Measurements from ENCODE around the gene SLC66A2.
"Not testable (repeated sequence)": the region's sequence is repeated elsewhere in the genome, so short reads cannot be mapped to it uniquely, and the experiment has no call there.

The SLC66A2 gene

GRCh38 chr18:79883461-79884293 is 67.8 kb downstream of the SLC66A2 start:
- in situ Hi-C loops (cut with MboI; ENCODE audit: low sequenced_read_pairs) = no loop called here

DNA sequence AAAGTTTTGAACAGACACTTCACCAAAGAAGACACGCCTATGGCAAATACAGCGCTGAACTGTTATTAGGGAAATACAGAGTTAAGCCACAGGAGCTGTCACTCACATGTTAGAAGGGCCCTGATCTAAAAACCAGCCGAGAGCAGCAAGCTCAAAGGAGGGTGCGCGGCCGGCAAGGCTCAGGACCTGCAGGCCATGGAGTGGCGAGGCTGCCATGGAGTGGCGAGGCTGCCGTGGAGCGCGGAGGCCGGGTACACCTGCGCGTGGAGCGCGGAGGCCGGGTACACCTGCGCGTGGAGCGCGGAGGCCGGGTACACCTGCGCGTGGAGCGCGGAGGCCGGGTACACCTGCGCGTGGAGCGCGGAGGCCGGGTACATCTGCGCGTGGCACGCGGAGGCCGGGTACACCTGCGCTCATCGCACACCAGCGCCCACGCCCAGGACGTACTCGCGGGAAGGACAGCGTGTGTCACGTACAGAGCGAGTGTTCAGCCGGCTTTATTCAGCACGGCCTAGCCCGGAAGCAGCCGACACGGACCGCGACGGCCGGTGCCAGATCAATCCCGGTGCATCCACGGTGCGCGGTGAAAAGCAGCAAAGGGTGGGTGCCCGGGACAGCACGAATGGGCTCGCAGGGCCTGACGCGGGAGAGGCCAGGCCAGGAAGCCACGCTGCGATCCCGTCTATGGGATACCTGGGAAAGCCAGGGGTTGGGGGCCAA is 68.8 kb downstream of the SLC66A2 start:
- in situ Hi-C loops (cut with MboI; ENCODE audit: low sequenced_read_pairs) = no loop called here

DNA sequence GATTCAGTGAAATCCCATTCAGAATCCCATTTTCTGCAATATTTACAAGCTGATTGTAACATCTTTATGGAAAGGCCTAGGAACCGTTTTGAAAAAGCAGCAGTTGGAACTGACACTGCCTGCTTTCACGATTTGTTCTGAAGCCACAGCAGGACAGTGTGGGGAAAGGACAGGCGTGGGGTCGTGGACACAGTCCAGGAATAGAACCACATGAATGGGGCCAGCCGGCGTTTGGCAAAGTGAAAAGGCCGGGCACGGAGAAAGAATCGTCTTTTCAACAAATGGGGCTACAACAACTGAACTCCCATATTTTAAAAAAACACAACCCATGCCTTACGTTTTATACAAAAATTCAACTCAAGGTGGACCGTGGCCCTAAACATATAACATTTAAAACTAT is 69.8 kb downstream of the SLC66A2 start:
- in situ Hi-C loops (cut with MboI; ENCODE audit: low sequenced_read_pairs) = no loop called here

DNA sequence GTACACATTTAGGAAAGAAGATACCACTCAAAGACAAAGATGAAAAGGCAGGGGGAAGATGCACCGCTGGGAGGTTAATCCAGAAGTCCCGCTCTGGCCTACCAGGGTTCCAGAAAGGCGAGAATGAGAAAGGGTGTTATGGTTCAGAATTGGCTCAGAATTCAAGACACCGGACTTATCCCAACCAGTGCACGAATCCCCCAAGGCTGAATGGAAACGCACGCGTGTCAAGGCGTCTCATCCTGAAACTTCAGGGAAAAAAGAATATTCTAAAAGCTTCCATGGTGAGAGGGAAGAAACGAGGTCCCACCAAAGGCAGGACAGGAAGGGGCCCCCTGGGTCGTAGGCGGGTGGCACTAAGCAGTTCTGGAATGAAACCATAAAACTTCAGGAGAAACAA is 71.9 kb downstream of the SLC66A2 start:
- in situ Hi-C loops (cut with MboI; ENCODE audit: low sequenced_read_pairs) = no loop called here

GRCh38 chr18:79878741-79879378 is 72.6 kb downstream of the SLC66A2 start:
- in situ Hi-C loops (cut with MboI; ENCODE audit: low sequenced_read_pairs) = no loop called here

DNA sequence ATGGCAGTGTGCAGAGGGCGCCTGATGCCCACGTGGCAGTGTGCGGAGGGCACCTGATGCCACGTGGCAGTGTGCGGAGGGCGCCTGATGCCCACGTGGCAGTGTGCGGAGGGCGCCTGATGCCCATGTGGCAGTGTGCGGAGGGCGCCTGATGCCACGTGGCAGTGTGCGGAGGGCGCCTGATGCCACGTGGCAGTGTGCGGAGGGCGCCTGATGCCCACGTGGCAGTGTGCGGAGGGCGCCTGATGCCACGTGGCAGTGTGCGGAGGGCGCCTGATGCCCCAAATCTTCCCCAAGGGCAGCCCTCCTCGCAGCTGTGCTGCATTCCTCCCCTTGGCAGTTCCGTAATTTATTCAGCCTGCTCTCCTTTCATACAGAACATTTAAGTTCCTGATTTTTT is 73.2 kb downstream of the SLC66A2 start:
- in situ Hi-C loops (cut with MboI; ENCODE audit: low sequenced_read_pairs) = not testable (repeated sequence)

DNA sequence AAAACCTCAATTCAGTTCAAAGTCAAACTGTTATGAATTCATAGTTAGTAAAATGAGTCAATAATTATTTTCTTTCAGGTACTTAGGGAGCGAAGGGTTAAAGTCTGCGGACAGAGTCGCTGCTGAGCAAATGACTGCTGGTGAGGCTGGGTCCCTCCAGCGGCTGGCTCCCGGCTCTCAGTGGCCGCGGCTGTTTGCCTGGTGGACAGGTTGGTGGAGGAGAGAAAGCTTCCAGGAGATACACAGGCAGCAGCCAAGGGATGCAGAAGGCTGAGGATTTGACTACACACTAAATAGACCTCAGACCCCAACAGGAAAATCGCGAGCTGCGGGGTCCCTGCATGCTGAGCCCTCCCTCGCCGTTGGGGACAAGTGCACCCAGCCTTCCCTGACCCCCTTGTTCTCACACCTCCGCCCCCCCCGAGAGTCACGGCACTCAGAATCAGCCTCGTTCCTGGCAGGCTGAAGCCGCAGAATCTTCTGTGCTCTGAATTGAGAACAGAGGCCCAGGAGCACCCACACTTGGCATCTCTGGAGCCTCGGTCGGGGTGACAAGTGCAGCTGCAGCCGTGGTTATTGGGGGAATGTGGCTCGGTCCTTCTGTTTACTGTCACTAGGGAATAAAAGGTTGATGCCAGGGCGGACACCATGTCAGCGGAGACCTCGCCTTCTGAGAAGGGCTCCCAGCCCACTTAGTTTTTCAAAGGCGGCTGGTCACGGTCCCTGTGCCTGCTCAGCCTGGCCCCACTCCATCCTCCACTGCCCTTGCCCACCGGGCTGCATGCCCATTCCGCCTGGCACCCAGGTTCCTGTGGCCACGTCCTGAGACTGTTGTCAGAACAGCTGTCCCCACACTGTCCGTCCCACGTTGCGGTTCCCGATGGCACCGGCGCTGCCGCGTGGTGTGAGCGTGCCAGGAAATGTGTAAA is 74.0 kb downstream of the SLC66A2 start:
- in situ Hi-C loops (cut with MboI; ENCODE audit: low sequenced_read_pairs) = no loop called here

DNA sequence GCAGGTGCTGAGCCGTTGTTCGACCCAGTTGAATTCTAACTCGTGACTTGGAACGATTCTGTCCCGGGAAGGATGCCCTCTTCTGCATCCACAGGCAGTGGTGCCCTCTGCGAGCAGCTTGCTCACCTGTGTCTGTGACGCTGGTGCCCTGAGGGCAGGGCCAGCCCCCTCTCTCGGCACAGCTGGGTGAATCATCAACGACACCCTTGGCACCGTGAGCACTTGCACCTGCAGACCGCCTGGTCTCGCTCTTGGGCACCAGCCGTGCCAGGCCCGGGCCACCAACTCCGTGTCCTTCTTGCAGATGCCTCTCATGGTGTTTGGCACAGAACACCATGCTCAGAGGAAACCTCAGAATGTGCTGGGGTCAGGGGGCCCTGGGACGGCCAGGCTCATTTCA is 75.0 kb downstream of the SLC66A2 start:
- in situ Hi-C loops (cut with MboI; ENCODE audit: low sequenced_read_pairs) = no loop called here

DNA sequence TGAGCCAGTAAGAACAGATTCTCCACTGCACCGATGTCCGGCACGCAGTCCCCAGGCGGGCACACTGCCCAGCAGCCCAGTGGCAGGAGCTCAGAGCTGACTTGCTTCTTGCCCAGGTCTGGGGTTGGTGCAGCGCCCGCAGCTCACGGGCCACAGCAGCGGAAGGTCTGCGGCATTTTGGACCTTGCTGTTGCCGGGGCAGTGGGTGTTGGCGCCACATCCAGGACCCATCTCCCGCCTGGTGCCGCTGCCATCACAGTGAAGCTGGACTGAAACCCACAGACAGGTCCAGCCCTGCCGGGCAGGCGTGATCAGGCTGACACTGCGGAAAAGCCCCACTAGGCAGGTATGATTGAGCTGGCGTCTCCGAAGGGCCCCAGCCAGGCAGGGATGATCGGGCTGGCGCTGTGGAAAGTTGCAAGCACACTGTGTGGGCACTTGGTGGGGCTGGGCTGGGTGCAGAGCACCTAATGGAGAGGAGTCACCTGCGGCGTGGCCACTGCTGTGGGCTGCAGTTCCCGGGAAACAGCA is 75.5 kb downstream of the SLC66A2 start:
- in situ Hi-C loops (cut with MboI; ENCODE audit: low sequenced_read_pairs) = no loop called here

- in situ Hi-C loops (cut with MboI; ENCODE audit: low sequenced_read_pairs) = no loop called here
Measured at GRCh38 chr18:79875531-79875919, 75.9 kb downstream of the SLC66A2 start.

GRCh38 chr18:79874553-79875530 is 76.6 kb downstream of the SLC66A2 start:
- in situ Hi-C loops (cut with MboI; ENCODE audit: low sequenced_read_pairs) = no loop called here

DNA sequence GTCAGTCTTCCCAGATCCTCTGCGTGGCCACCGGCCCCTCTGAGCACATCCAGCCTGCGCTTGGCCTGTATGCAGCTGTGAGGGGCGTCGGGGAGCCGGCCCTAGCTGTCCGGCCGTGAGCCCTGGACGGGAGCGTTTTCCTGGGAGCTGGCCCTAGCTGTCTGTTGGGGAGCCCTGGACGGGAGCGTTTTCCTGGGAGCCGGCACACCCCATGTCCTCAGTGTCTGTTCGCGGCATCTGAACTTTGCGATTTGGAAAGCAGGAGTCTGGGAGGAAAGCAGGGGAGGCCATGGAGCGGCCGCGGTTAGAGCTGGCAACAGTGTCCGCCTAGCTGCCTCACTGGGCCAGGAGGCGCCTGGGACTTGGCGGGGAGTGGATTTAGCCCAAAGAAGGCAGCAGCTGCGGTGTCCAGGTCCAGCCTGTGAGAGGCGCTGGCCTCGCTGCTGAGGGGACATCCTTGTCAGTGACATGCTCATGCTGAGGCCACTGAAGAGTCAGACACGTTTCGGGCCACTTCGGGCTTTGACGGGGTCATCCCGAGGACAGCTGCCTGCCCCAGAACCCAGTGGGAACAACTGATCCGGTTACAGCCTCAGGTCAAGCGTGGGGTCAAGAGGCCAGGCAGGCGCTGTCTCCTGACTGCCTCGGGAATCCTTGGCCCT is 77.9 kb downstream of the SLC66A2 start:
- in situ Hi-C loops (cut with MboI; ENCODE audit: low sequenced_read_pairs) = no loop called here

- in situ Hi-C loops (cut with MboI; ENCODE audit: low sequenced_read_pairs) = no loop called here
Measured at GRCh38 chr18:79872527-79873444, 78.7 kb downstream of the SLC66A2 start.

DNA sequence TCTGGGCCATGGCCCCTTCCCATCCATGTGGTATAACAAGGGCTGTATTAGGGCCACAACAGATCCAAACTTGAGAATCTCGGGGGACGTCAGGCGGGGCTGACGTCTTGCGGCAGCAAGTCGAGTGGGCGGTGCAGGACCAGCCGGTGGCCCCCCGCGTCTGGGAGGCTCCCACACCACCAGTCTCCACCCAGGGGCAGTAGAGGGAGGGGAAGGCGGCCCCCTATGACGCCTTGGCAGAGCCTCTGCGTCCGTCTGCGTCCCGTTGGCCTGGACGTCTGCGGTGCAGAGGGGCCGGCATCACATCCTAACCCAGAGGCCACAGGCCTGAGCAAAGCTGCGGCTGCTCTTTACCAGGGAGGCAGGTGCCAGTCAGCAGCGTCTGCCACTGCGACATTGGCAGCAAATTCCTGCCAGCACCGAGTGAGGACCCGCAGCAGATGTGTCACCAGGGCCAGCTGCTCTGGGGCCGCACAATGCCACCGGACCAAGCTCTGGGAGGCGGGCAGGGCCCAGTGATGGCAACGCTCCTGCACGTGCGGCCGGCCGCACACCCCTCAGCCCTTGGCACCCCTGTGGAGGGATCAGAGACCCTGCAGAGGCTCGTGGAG is 79.9 kb downstream of the SLC66A2 start:
- in situ Hi-C loops (cut with MboI; ENCODE audit: low sequenced_read_pairs) = no loop called here

- in situ Hi-C loops (cut with MboI; ENCODE audit: low sequenced_read_pairs) = no loop called here
Measured at GRCh38 chr18:79871026-79871390, 80.4 kb downstream of the SLC66A2 start.

GRCh38 chr18:79870301-79871025 is 81.0 kb downstream of the SLC66A2 start:
- in situ Hi-C loops (cut with MboI; ENCODE audit: low sequenced_read_pairs) = no loop called here
